H1 (cell line): ENCODE results near the gene IGSF9. TPM values are rescaled to one million over a fixed set of nuclear protein-coding genes. Genes with fewer than 3 reads are reported as not detected.

ENCODE experiments used
- CTCF ChIA-PET: fragments of 300-600 bp; sonication (Branson Sonifier 250); formaldehyde crosslinking; loops from one replicate; lab custom pipeline; 2021; ENCODE audit not compliant: partially characterized antibody; lab: Charles Lee
- POLR2A ChIA-PET: fragments of 300-600 bp; sonication (Branson Sonifier 250); formaldehyde crosslinking; loops from one replicate; lab custom pipeline; 2021; ENCODE audit warnings: inconsistent platforms; ENCODE audit not compliant: partially characterized antibody; lab: Charles Lee
- DNase-seq, 2 experiments: peaks; one replicate each; pipeline versions ENCODE4 v3.0.0 to v3.0.0-alpha.2; 2010 to 2022; ENCODE audit warnings: low spot score in 2 of 2, low read depth in 1 of 2, mixed read lengths in 1 of 2
- FAIRE-seq: peaks from 2 replicates; lab custom pipeline; 2011; peaks lifted over from hg19 to GRCh38; lab: Jason Lieb, UNC
- H2AFZ ChIP-seq: 2 replicates; pipeline ENCODE4 v1.8.1; 2012; ENCODE audit warnings: low read length, inconsistent platforms
- H2AK5ac ChIP-seq: 2 replicates; pipeline ENCODE4 v1.6.1; 2013; ENCODE audit warnings: low read depth, low read length
- H2BK120ac ChIP-seq: replicated peaks from 2 replicates; pipeline ENCODE3; 2013; ENCODE audit warnings: low read depth, low read length, inconsistent platforms
- H2BK12ac ChIP-seq: 2 replicates; pipeline ENCODE4 v1.6.1; 2013; ENCODE audit warnings: low read depth, low read length
- H2BK15ac ChIP-seq: 2 replicates; pipeline ENCODE4 v1.6.1; 2013; ENCODE audit warnings: low read length
- H2BK20ac ChIP-seq: 2 replicates; pipeline ENCODE4 v1.6.1; 2013; ENCODE audit warnings: low read length
- H2BK5ac ChIP-seq: 2 replicates; pipeline ENCODE4 v1.6.1; 2013; ENCODE audit warnings: low read depth, low read length
- H3K14ac ChIP-seq: 2 replicates; pipeline ENCODE4 v1.6.1; 2013; ENCODE audit warnings: inconsistent platforms; ENCODE audit not compliant: insufficient read length
- H3K18ac ChIP-seq: 2 replicates; pipeline ENCODE4 v1.6.1; 2013; ENCODE audit warnings: low read length; ENCODE audit errors: extremely low read depth
- H3K23ac ChIP-seq: 2 replicates; pipeline ENCODE4 v1.6.1; 2013; ENCODE audit warnings: inconsistent platforms; ENCODE audit not compliant: insufficient read length
- H3K23me2 ChIP-seq: 2 replicates; pipeline ENCODE4 v1.6.1; 2013; ENCODE audit warnings: low read depth, low read length
- H3K27ac ChIP-seq: 2 replicates; pipeline ENCODE4 v1.6.1; 2011; ENCODE audit warnings: low read depth, low read length, inconsistent platforms
- H3K27me3 ChIP-seq, 4 experiments: replicated peaks in 1 of 4; 1 replicate in 1 of 4; 2 replicates in 3 of 4; pipeline versions ENCODE4 v1.6.1 to v1.8.1; 2011 to 2013; ENCODE audit warnings: low read length in 3 of 4, mild to moderate bottlenecking in 3 of 4, inconsistent platforms in 2 of 4, mixed read lengths in 2 of 4, moderate library complexity in 1 of 4; ENCODE audit not compliant: control insufficient read depth in 3 of 4, insufficient read depth in 3 of 4; ENCODE audit errors: extremely low read depth in 1 of 4
- H3K36me3 ChIP-seq, 4 experiments: 2 replicates each; pipeline versions ENCODE4 v1.6.1 to v1.8.1; 2011 to 2013; ENCODE audit warnings: mild to moderate bottlenecking in 4 of 4, low read length in 3 of 4, moderate library complexity in 2 of 4, control low read depth in 1 of 4, inconsistent platforms in 1 of 4; ENCODE audit not compliant: insufficient read depth in 4 of 4, control insufficient read depth in 2 of 4
- H3K4ac ChIP-seq: replicated peaks from 2 replicates; pipeline ENCODE3; 2013; ENCODE audit warnings: low read length, low read depth, mixed read lengths, inconsistent platforms; ENCODE audit not compliant: insufficient read length
- H3K4me1 ChIP-seq, 4 experiments: replicated peaks in 1 of 4; 1 replicate in 1 of 4; 2 replicates in 3 of 4; pipeline versions ENCODE4 v1.6.1 to v1.8.1; 2011 to 2013; ENCODE audit warnings: low read length in 3 of 4, inconsistent platforms in 2 of 4, mixed read lengths in 1 of 4; ENCODE audit not compliant: insufficient read depth in 4 of 4, control insufficient read depth in 3 of 4
- H3K4me2 ChIP-seq, 2 experiments: 2 replicates each; pipeline versions ENCODE4 v1.6.1 to v1.8.1; 2011 to 2013; ENCODE audit warnings: low read depth in 2 of 2, low read length in 2 of 2, control low read depth in 1 of 2, inconsistent platforms in 1 of 2, mild to moderate bottlenecking in 1 of 2; ENCODE audit not compliant: insufficient read depth in 1 of 2
- H3K4me3 ChIP-seq, 4 experiments: fragments of 200-600, 300-600 bp in 1 of 4; sonication (generic), shearing (Covaris generic), sonication (Bioruptor Twin) in 1 of 4; 2 replicates each; pipeline versions ENCODE4 v1.5.1 to v1.8.1; 2011 to 2016; ENCODE audit warnings: low read length in 4 of 4, low read depth in 3 of 4, control low read depth in 2 of 4, inconsistent platforms in 2 of 4, mild to moderate bottlenecking in 2 of 4, mixed read lengths in 1 of 4, moderate library complexity in 1 of 4; ENCODE audit not compliant: insufficient read depth in 2 of 4; ENCODE audit errors: extremely low read depth in 1 of 4
- H3K56ac ChIP-seq: replicated peaks from 2 replicates; pipeline ENCODE3; 2013; ENCODE audit warnings: low read depth, mild to moderate bottlenecking, mixed read lengths, low read length, inconsistent platforms; ENCODE audit not compliant: insufficient read length
- H3K79me1 ChIP-seq: 2 replicates; pipeline ENCODE4 v1.6.1; 2013; ENCODE audit warnings: low read depth, low read length, control low read depth
- H3K79me2 ChIP-seq, 2 experiments: 2 replicates each; pipeline versions ENCODE4 v1.6.1 to v1.8.1; 2012 to 2013; ENCODE audit warnings: low read length in 2 of 2, mild to moderate bottlenecking in 2 of 2, inconsistent platforms in 1 of 2; ENCODE audit not compliant: insufficient read depth in 2 of 2, control insufficient read depth in 1 of 2
- H3K9ac ChIP-seq, 4 experiments: replicated peaks in 1 of 4; 1 replicate in 1 of 4; 2 replicates in 3 of 4; pipeline versions ENCODE4 v1.6.1 to v1.8.1; 2011 to 2013; ENCODE audit warnings: low read depth in 3 of 4, low read length in 3 of 4, control low read depth in 2 of 4, mild to moderate bottlenecking in 2 of 4, moderate library complexity in 2 of 4, inconsistent platforms in 1 of 4; ENCODE audit errors: extremely low read depth in 1 of 4
- H3K9me3 ChIP-seq, 2 experiments: 2 replicates each; pipeline versions ENCODE4 v1.6.1 to v1.8.1; 2012 to 2013; ENCODE audit warnings: mild to moderate bottlenecking in 2 of 2, moderate library complexity in 2 of 2, control low read depth in 1 of 2, inconsistent platforms in 1 of 2, low read depth in 1 of 2, low read length in 1 of 2, mixed read lengths in 1 of 2; ENCODE audit not compliant: insufficient read depth in 2 of 2
- H4K20me1 ChIP-seq, 2 experiments: replicated peaks in 1 of 2; 2 replicates each; pipeline versions ENCODE3 to v1.8.1; 2011 to 2013; ENCODE audit warnings: inconsistent platforms in 2 of 2, low read length in 2 of 2, mild to moderate bottlenecking in 1 of 2; ENCODE audit not compliant: insufficient read depth in 2 of 2, control insufficient read depth in 1 of 2
- H4K5ac ChIP-seq: 2 replicates; pipeline ENCODE4 v1.6.1; 2013; ENCODE audit warnings: low read length, low read depth, mixed read lengths, inconsistent platforms; ENCODE audit not compliant: insufficient read length
- H4K8ac ChIP-seq: 2 replicates; pipeline ENCODE4 v1.8.0; 2013; ENCODE audit warnings: mild to moderate bottlenecking, moderate library complexity, low read length, inconsistent platforms; ENCODE audit not compliant: insufficient read depth; ENCODE audit errors: extremely low read depth
- H4K91ac ChIP-seq: replicated peaks from 2 replicates; pipeline ENCODE3; 2013; ENCODE audit warnings: low read length, mixed read lengths, inconsistent platforms; ENCODE audit not compliant: insufficient read length
- KDM5A ChIP-seq: fragments of 200-600 bp; IDR thresholded peaks from 2 replicates; pipeline ENCODE4 v1.7.1; 2012; ENCODE audit warnings: mild to moderate bottlenecking, low read length, inconsistent platforms, mixed read lengths
- TCF12 ChIP-seq: IDR thresholded peaks from 2 replicates; pipeline ENCODE4 v1.6.1; 2011; ENCODE audit warnings: low read depth, mild to moderate bottlenecking, low read length
- WGBS, 2 experiments: shearing (Covaris generic) in 1 of 2; methylation state at CpG; one replicate each; pipeline versions ENCODE4 v1.1.6 to v1.1.7; 2013 to 2015; ENCODE audit warnings: low lambda C conversion rate in 2 of 2, mixed read lengths in 2 of 2, inconsistent platforms in 1 of 2, low coverage in 1 of 2, missing lambda C conversion rate in 1 of 2; ENCODE audit not compliant: insufficient replicate concordance in 2 of 2, insufficient coverage in 1 of 2, insufficient read length in 1 of 2; ENCODE audit errors: extremely low coverage in 1 of 2, missing lambda C conversion rate in 1 of 2; 5-methylcytosine and 5-hydroxymethylcytosine counted together
- polyA plus RNA-seq, 7 experiments: library from polyadenylated mRNA; depleted of rRNA in 3 of 7; stranded (reverse) in 5 of 7; unstranded in 2 of 7; fragments of >200 nt in 5 of 7; fragments of 200-250 nt in 2 of 7; gene quantifications; 1 replicate in 5 of 7; 2 replicates in 1 of 7; 4 replicates in 1 of 7; pipeline versions ENCODE4 v1.2.1 to v1.2.3, GENCODE V29; 2011 to 2013; ENCODE audit warnings: missing spikeins in 2 of 7, mixed read lengths in 2 of 7
- total RNA-seq: library from RNA; stranded (reverse); fragmentation: NEBNext Ultra II Directional; extraction: Animal tissue kit (Norgen Biotek cat#: 25700); gene quantifications from 2 replicates; pipeline ENCODE4 v1.2.1, GENCODE V29; 2021

IGSF9 gene
- total and polyA plus RNA-seq, 2 of the 8 experiments (the other 6 are each of a cell fraction or from before 2014, with no cell fraction given): 10.9 to 28.1 TPM

DNA sequence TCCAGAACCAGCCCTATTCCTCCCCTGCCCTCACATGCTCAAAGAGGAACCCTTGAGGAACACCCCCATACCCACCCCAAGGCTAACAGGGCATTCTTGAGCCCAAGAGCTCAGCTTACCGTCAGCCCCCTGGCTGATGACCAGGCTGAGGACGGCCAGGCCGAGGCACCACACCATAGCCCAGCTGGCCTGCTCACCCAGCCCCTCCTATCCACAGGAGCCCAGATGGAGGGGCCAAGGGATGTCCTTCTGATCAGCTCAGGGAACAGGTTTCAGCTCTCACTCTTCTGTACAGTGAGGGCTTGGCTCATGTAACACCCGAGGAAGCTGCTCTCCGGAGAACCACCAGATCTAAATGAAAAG, 2.2 kb downstream of the IGSF9 start:
- Histone ChIP-seq H3K18ac (no peak overlapping the region; the same call in 1 of the 2 replicates), H2AK5ac (no peak overlapping the region), H3K23me2 (peaks cover 10% of the 10 kb centered on the region; the same call in 1 of the 2 replicates), H3K9me3 (no peaks in the 10 kb centered on the region), H3K79me1 (peaks cover 2% of the 10 kb centered on the region; the same call in 1 of the 2 replicates), H2BK12ac (0 out of 2 replicates have a peak overlapping the region, but pooled peaks have one; percentile 39), H3K27ac (no peak overlapping the region), H4K91ac (no peak overlapping the region), H3K4ac (no peak overlapping the region), H2AFZ (no peak overlapping the region), H3K27me3 (no peaks in the 10 kb centered on the region), H2BK20ac (no peak overlapping the region), H4K8ac (no peak overlapping the region), H3K14ac (no peak overlapping the region), H3K56ac (no peak overlapping the region), H2BK15ac (no peak overlapping the region), H3K79me2 (peaks cover 3 to 12% of the 10 kb centered on the region in 2 experiments; a peak in 2 of 4 replicates), H3K4me2 (no peak overlapping the region; a peak in 1 of 4 replicates), H3K36me3 (peaks cover 0 to 12% (median under 1%) of the 10 kb centered on the region in 4 experiments; a peak in 5 of 8 replicates), H4K5ac (no peak overlapping the region), H2BK5ac (no peak overlapping the region; the same call in 1 of the 2 replicates), H3K4me1 (peaks cover 7 to 24% (median 16%) of the 10 kb centered on the region in 4 experiments), H3K4me3 (no peak overlapping the region), H2BK120ac (no peak overlapping the region), H3K23ac (no peak overlapping the region), H3K9ac (no peak overlapping the region), H4K20me1 (no peaks in the 10 kb centered on the region)
- DNase-seq (no peak), FAIRE-seq (no peak)
- POLR2A ChIA-PET: interaction anchor here (0.9 to 2.5 kb wide), 4 partner anchors 10 to 62 kb away, joined by 3 to 9 read pairs (median 4); partner anchors contain the start of gene SLAMF9
- CTCF ChIA-PET: interaction anchor here (0.6 to 35.5 kb wide), 2 partner anchors 12 to 61 kb away, joined by 3 to 696 read pairs; no protein-coding TSS in a partner anchor
- 75% methylated on average over 5 of the region's 5 CpGs; no CpG with 5 or more reads in 1 of the 2 experiments for WGBS, 2 experiments
- no peak for TF ChIP-seq TCF12
- TF ChIP-seq KDM5A: no peak
